T-helper 2 cell treated with Interferon-gamma antibody and Interleukin-4, amounts not matched to agents 5 μg/mL and 100 μg/mL, for 36 hours (primary cell): ENCODE results near the gene MARK2.

Experiments
- DNase-seq: peaks from one replicate; pipeline ENCODE4 v3.0.0; 2021; ENCODE audit warnings: low spot score
- H3K27ac Mint-ChIP-seq: one replicate; pipeline ENCODE4 v1.8.0; 2021; ENCODE audit warnings: mild to moderate bottlenecking, mixed read lengths
- H3K27me3 Mint-ChIP-seq: one replicate; pipeline ENCODE4 v1.8.0; 2021; ENCODE audit warnings: low read depth, mixed read lengths
- H3K36me3 Mint-ChIP-seq: one replicate; pipeline ENCODE4 v1.8.0; 2021; ENCODE audit warnings: low read depth, mixed read lengths
- H3K4me1 Mint-ChIP-seq: one replicate; pipeline ENCODE4 v1.8.0; 2021; ENCODE audit warnings: low read depth, mixed read lengths
- H3K4me3 Mint-ChIP-seq: one replicate; pipeline ENCODE4 v1.8.0; 2022; ENCODE audit warnings: mild to moderate bottlenecking, moderate library complexity, mixed read lengths
- H3K9me3 Mint-ChIP-seq: one replicate; pipeline ENCODE4 v1.8.0; 2021; ENCODE audit warnings: mixed read lengths

The MARK2 gene

GRCh38 chr11:63918507-63919191 lies 79.7 kb downstream of the MARK2 start:
- no peak for DNase-seq
- peak overlapping the region; percentile 11 for H3K4me3 Mint-ChIP-seq
- no peak overlapping the region for H3K27ac Mint-ChIP-seq

DNA sequence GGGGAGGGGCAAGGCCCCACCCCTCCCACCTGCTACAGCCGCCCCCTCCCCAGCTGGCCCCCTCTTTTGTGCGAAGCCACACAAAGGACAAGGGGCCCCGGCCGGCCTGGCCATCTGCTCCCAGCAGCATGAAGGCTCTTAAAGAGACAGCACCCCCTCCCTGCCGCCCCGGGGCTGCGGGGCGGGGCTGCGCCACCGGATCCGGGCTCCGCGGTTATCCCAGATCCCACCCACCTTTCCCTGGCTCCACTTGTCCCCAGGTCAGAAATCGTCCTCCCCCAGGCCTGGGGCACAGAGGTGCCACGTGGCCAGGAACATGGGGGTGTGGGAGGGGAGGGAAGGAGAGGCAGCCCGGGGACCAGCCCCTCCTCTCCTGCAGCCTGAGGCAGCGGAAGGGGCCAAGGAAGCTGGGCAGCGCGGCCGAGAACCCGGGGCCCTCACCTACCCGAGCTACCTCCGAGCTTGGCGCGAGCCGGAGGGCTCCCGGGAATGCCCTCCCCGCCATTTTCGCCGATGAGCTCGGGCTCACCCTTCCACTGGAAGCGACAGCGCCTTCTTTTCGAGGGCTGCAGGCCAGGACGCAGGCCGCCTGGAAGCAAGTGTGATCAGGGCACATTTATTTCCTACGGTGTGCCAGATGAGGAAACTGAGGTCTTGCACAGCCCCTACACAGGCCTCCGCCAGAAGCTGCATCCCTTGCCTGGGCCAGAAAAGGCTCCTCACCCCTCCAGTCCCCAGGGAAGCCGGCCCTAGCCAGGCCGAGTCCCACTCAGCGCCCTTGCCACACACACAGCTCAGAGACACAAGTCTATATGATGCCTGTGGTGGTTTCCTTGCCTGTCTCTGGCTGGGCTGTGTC lies 80.6 kb downstream of the MARK2 start:
- H3K9me3 Mint-ChIP-seq = no peaks in the 10 kb centered on the region
- DNase-seq = no peak
- no peak overlapping the region for H3K4me3 Mint-ChIP-seq
- H3K36me3 Mint-ChIP-seq = no peaks in the 10 kb centered on the region
- peaks cover 38% of the 10 kb centered on the region for H3K27me3 Mint-ChIP-seq
- H3K27ac Mint-ChIP-seq = no peak overlapping the region
- H3K4me1 Mint-ChIP-seq = peaks cover 8% of the 10 kb centered on the region

More at GRCh38 chr11:63918507-63919191, 79.7 kb downstream of the MARK2 start:
- H3K27me3 Mint-ChIP-seq = peaks cover 34% of the 10 kb centered on the region
- no peaks in the 10 kb centered on the region for H3K36me3 Mint-ChIP-seq
- peaks cover 8% of the 10 kb centered on the region for H3K4me1 Mint-ChIP-seq
- no peaks in the 10 kb centered on the region for H3K9me3 Mint-ChIP-seq

DNA sequence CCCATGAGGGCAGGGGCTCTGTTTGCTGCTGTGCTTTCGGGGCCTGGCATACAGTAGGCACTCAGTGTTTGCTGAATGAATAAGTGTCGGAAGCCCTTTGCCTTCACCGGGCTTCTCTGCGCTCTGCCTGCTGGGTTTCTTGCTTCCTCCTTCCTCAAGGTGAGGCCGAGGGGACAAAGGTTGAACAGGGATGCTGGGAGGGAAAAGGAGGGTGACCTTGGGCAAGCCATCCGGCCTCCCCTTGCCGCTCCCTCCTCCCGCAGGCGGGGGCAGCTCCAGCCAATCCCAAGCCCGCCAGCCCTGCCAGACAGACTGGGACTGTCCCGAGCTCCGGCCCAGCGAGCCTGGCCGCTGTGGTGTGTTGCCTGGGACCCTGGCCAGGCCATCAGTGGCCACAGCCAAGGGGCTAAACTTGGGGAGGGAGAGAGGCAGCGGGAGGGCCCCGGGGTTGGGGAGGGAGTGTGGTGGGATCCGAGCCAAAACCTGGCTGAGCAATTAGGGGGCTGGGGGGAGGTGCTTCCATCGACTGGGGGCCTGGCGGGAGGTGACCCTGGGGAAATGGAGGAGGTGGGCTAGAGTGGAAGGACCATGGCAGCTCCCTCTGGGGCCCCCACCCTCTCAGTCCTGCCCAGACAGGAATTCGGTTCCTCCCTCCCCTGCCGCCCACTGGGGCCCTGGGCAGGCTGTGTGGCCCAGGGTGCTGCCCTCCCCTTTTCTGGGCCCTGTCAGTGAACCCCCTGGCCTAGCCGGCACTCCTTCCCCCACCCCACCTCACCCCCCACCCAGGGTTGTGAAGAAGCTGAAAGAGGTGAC lies 81.4 kb downstream of the MARK2 start:
- Mint-ChIP-seq H3K4me1 (peaks cover 8% of the 10 kb centered on the region), H3K27ac (no peak overlapping the region), H3K36me3 (no peaks in the 10 kb centered on the region), H3K27me3 (peaks cover 36% of the 10 kb centered on the region), H3K9me3 (no peaks in the 10 kb centered on the region), H3K4me3 (no peak overlapping the region)
- DNase-seq = no peak

- Mint-ChIP-seq H3K27me3 (peaks cover 36% of the 10 kb centered on the region), H3K4me1 (peaks cover 8% of the 10 kb centered on the region)
- DNase-seq = no peak
Measured at GRCh38 chr11:63920939-63921417, 82.1 kb downstream of the MARK2 start.

GRCh38 chr11:63922673-63923192 lies 83.8 kb downstream of the MARK2 start:
- no peak for DNase-seq
- Mint-ChIP-seq H3K27ac (no peak overlapping the region), H3K4me1 (peaks cover 3% of the 10 kb centered on the region), H3K27me3 (peaks cover 33% of the 10 kb centered on the region), H3K9me3 (no peaks in the 10 kb centered on the region), H3K4me3 (no peak overlapping the region), H3K36me3 (no peaks in the 10 kb centered on the region)

More at GRCh38 chr11:63920939-63921417, 82.1 kb downstream of the MARK2 start:
- no peak overlapping the region for H3K27ac Mint-ChIP-seq
- H3K36me3 Mint-ChIP-seq = no peaks in the 10 kb centered on the region
- no peaks in the 10 kb centered on the region for H3K9me3 Mint-ChIP-seq
- H3K4me3 Mint-ChIP-seq = no peak overlapping the region

DNA sequence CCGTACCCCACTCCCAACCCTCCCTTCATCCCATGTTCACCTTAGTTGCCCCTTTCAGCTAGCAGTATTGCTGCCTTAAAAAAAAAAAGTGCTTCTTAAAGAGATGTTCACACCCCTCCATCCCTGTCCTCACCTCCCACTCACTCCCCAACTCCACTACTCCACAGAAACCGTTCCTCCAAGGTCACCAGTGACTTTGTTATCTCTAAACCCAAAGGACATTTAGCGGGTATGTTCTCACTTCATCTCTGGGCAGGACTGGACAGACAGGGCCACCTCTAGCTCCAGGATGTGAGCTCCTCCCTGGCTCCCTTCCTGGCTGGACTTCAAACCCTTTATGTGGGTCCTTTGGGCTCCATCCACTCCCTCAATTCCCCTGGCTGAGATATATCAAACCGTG lies 84.4 kb downstream of the MARK2 start:
- DNase-seq = no peak
- no peaks in the 10 kb centered on the region for H3K9me3 Mint-ChIP-seq
- H3K4me3 Mint-ChIP-seq = no peak overlapping the region
- no peaks in the 10 kb centered on the region for H3K36me3 Mint-ChIP-seq
- no peak overlapping the region for H3K27ac Mint-ChIP-seq
- H3K27me3 Mint-ChIP-seq = peaks cover 36% of the 10 kb centered on the region
- H3K4me1 Mint-ChIP-seq = peaks cover 3% of the 10 kb centered on the region

DNA sequence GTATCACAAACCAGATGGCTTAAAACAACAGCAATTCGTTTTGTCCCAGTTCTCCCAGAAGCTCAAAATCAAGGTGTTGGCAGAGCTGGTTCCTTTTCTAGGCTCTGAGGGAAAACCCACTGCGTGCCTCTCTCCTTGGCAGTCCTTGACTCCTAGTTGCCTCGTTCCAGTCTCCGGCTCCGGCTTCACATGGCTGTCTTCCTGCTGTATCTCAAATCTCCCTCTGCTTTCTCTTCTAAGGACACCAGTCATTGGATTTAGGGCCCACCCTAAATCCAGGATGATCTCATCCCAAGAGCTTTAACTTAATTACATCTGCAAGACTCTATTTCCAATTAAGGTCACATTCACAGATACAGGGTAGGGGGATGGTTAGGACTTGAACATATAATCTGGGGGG lies 90.7 kb downstream of the MARK2 start:
- H3K4me3 Mint-ChIP-seq = no peak overlapping the region
- H3K27me3 Mint-ChIP-seq = peaks cover 9% of the 10 kb centered on the region
- no peak overlapping the region for H3K27ac Mint-ChIP-seq
- DNase-seq = no peak
- H3K36me3 Mint-ChIP-seq = no peaks in the 10 kb centered on the region
- no peaks in the 10 kb centered on the region for H3K9me3 Mint-ChIP-seq
- H3K4me1 Mint-ChIP-seq = no peaks in the 10 kb centered on the region

DNA sequence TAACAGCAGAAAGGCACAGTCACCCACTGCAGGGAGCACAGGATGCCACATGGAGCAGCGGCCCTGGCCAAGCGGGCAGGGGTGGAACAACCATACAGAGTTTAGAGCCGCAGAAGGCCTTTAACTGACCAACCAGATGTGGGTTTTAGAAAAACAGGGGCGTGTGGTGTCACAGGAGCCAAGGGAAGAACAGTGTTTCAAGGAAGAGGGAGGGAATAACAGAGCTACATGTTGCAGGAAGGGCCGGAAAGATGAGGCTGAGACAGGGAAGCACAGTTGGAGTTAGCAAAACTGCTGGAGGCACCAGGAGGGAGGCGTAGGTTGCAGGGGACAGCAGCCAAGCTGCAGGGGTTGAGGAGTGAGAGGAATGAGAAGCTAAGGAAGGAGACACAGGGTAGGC lies 92.1 kb downstream of the MARK2 start:
- H3K9me3 Mint-ChIP-seq = no peaks in the 10 kb centered on the region
- no peak for DNase-seq
- H3K27ac Mint-ChIP-seq = no peak overlapping the region
- H3K4me3 Mint-ChIP-seq = no peak overlapping the region
- H3K36me3 Mint-ChIP-seq = no peaks in the 10 kb centered on the region
- H3K27me3 Mint-ChIP-seq = peaks cover 9% of the 10 kb centered on the region
- H3K4me1 Mint-ChIP-seq = no peaks in the 10 kb centered on the region

DNA sequence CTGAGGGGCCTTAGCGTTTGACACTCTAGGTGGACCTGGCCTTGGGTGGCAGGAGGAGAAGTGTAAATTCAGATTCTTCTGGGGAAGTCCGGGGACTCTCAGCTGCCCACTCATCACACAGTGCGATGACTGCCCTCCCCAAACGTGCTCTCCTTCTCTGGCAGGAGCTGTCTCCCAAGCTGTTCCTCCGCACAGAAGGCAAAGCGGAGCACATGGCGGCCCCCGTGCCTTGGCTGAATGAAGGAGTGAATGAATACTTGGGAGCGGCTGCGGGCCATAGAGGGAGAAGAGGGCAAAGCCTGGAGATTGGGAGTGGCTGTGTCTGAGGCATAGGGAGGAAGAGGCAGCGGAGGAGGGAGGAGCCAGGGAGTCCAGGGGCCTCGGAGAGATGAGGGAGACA lies 93.0 kb downstream of the MARK2 start:
- Mint-ChIP-seq H3K36me3 (no peaks in the 10 kb centered on the region), H3K4me3 (no peak overlapping the region), H3K27me3 (peaks cover 9% of the 10 kb centered on the region), H3K9me3 (no peaks in the 10 kb centered on the region), H3K4me1 (no peaks in the 10 kb centered on the region), H3K27ac (no peak overlapping the region)
- DNase-seq = no peak

DNA sequence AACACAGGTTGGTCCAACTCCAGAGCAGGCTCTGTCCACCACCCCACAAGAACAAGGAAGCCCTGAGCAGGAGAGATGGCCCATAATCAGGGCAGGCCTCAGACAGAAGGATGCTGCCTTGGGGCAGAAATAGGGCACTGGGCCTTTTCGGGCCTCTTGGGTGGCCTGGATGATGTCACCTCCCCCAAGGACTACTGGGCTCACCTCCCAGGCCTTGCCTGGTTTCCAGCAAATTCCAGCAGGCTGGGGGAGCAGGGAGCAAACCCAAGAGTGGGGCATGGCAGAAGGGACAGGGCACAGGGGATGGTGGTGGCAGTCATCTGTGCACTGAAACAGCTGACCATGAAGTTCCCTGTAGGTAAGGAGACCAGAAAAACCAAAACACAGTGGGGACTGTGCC lies 94.5 kb downstream of the MARK2 start:
- H3K4me1 Mint-ChIP-seq = peaks cover 7% of the 10 kb centered on the region
- no peaks in the 10 kb centered on the region for H3K9me3 Mint-ChIP-seq
- DNase-seq = no peak
- H3K4me3 Mint-ChIP-seq = no peak overlapping the region
- no peaks in the 10 kb centered on the region for H3K36me3 Mint-ChIP-seq
- no peak overlapping the region for H3K27ac Mint-ChIP-seq
- H3K27me3 Mint-ChIP-seq = no peaks in the 10 kb centered on the region

GRCh38 chr11:63937713-63938478 lies 99.0 kb downstream of the MARK2 start:
- peaks cover 1% of the 10 kb centered on the region for H3K36me3 Mint-ChIP-seq
- peak overlapping the region; percentile 84 for H3K27ac Mint-ChIP-seq

DNA sequence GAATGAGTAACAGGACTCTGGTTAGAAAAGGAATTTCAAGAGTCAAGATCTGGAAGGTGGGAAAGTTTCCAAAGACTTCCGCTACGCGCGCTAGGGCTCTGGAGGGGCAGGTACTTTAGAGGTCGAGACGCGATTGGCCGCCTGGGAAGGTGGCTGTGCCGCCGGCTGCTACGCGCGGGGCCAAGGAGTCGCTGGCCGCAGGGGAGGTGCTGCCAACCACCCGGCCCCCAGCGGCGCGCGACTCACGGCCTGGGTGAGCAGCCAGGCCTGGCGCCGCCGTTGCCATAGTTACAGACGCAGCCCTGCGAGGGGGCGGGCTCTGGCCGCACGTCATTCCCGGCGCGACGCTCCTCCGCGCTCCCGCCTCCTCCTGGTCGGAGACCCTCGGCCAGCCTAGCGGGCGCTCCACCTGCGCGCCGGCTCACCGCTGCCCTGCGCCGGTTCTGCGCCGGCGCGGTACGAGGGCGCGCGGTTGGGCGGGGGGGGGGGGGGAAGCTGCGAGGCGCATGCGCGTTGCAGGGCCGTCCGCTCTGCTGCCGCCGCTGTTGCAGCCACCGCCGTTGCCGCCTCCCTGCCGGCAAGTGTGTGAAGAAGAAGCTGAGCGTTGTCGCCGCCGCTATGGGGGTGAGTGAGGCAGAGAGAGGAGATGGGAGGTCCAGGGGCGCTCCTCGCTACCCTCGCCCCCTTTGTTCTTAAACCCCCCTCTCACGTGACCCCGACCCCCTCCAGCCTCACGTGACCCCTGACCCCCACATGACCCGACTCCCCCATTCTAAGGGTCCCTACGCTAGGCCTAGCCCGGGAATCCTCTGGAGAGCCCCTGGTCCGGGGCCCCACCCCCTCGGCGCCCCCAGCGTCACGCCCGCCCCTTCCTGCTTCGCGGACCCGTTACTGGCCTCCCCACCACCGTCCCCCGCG lies 99.8 kb downstream of the MARK2 start, which contains the start of gene NAA40:
Gene NAA40, plus strand, starts transcription at position 524 of the 918 bp plus-strand sequence. Its CDS starts 95 bp downstream, at position 619.
- H3K27me3 Mint-ChIP-seq = no peaks in the 10 kb centered on the region
- peaks cover 18% of the 10 kb centered on the region for H3K4me1 Mint-ChIP-seq
- peak within 1 kb of the TSS; percentile 90 for H3K4me3 Mint-ChIP-seq
- no peaks in the 10 kb centered on the region for H3K9me3 Mint-ChIP-seq
- peaks cover 1% of the 10 kb centered on the region for H3K36me3 Mint-ChIP-seq
- DNase-seq = peak; percentile 94
- peak within 1 kb of the TSS; percentile 89 for H3K27ac Mint-ChIP-seq

More at GRCh38 chr11:63937713-63938478, 99.0 kb downstream of the MARK2 start:
- no peaks in the 10 kb centered on the region for H3K27me3 Mint-ChIP-seq
- H3K4me3 Mint-ChIP-seq = peak overlapping the region; percentile 90
- DNase-seq = no peak
- H3K4me1 Mint-ChIP-seq = peaks cover 18% of the 10 kb centered on the region
- no peaks in the 10 kb centered on the region for H3K9me3 Mint-ChIP-seq
